ENCODE data around the gene TMEM263.

TMEM263 gene

DNA sequence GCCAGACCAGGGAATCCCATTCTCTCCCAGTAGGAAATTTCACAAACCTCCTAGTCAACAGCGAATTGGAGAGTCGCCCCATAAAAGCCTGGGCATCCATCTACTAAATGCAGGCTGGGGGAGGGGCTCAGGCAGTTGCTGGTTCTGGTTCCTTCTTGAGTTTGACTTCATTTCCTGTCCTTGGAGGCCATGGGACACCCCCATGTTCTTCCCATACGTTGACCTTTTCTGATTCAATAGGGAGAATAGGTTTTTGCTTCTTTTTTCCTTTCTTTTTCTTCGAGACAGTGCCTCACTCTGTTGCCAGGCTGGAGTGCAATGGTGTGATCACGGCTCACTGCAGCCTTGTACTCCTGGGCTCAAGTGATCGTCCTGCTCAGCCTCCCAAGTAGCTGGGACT, 44.1 kb upstream of the TMEM263 start:
- in situ Hi-C loops (cut with MboI; ENCODE audit: low pct_unique_long_range_greater_than_20kb, low sequenced_read_pairs, unreplicated experiment): loop anchor here (10.0 kb wide), 1 partner anchor 527 kb away; no protein-coding TSS in a partner anchor
- DNase-seq (ENCODE audit: low spot score): no peak
- TF ChIP-seq, protein P1, sequence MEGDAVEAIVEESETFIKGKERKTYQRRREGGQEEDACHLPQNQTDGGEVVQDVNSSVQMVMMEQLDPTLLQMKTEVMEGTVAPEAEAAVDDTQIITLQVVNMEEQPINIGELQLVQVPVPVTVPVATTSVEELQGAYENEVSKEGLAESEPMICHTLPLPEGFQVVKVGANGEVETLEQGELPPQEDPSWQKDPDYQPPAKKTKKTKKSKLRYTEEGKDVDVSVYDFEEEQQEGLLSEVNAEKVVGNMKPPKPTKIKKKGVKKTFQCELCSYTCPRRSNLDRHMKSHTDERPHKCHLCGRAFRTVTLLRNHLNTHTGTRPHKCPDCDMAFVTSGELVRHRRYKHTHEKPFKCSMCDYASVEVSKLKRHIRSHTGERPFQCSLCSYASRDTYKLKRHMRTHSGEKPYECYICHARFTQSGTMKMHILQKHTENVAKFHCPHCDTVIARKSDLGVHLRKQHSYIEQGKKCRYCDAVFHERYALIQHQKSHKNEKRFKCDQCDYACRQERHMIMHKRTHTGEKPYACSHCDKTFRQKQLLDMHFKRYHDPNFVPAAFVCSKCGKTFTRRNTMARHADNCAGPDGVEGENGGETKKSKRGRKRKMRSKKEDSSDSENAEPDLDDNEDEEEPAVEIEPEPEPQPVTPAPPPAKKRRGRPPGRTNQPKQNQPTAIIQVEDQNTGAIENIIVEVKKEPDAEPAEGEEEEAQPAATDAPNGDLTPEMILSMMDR (IDR thresholded peaks at IDR 0.05; ENCODE audit: extremely low read depth, insufficient read depth, missing control alignments): no peak

DNA sequence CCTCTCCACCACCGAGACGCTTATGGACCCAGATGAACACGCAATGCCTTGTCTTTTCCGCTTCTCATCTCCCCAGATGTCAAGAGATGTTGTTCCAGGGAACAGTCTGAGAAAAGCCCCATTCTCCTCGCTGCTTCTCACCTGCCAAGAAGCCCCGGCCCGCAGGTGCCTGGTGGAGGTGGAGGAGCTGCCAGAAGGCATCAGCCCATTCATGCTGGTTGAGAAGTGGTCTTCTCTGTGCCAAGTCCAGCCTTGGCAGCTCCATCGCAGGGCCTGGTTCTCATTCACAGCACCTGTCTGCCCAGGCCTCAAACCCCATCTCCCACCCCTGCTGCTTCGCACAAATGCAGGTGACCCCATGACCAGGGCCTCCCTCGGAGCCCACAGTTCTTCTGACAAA, 42.3 kb upstream of the TMEM263 start:
- in situ Hi-C loops (cut with MboI; ENCODE audit: low pct_unique_long_range_greater_than_20kb, low sequenced_read_pairs, unreplicated experiment): loop anchor here (10.0 kb wide), 1 partner anchor 529 kb away; no protein-coding TSS in a partner anchor
- TF ChIP-seq, protein P1 (IDR thresholded peaks at IDR 0.05; ENCODE audit: extremely low read depth, insufficient read depth, missing control alignments): no peak
- no peak for DNase-seq (ENCODE audit: low spot score)

DNA sequence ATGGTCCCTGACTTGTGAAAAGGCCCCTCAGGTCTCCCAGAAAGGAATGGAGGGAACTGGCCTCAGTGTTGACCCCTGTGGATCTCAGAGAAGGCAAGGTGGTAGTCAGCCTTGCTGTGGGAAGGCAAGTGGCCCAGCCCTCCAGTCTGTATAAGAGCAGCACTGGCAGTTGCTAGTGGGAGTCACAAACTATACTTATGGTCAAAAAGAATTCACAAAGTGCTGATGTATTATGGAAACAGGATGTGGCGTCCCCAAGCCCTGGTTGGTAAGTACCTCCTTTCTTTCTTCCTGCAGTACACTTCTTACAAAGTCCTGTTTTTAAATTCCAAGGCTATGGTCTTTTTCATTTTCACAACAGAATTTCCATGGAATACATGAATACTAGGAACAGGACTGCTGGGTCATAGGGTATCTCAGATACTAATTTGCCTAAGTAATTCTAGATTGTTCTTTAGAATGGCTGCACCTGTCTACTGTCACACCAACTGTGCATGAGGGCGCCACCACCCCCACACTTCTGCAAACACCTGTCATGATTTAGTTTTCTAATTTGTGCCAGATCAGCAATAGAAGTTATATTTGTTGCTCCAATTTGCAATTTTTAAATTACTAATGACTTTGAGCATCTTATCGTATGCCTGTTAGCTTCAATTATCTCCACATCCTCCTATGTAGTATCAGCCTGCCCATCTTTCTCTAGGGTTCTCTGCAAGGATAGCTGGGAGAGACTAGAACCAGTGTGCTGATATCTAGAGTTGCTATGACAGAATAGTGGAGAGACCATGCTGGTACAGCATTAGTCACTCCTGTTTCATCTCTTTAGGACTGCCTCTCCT, 40.7 kb upstream of the TMEM263 start:
- DNase-seq (ENCODE audit: low spot score): peak; percentile 46
- in situ Hi-C loops (cut with MboI; ENCODE audit: low pct_unique_long_range_greater_than_20kb, low sequenced_read_pairs, unreplicated experiment): loop anchor here (10.0 kb wide), 1 partner anchor 530 kb away; no protein-coding TSS in a partner anchor
- TF ChIP-seq, protein P1 (IDR thresholded peaks at IDR 0.05; ENCODE audit: extremely low read depth, insufficient read depth, missing control alignments): no peak

DNA sequence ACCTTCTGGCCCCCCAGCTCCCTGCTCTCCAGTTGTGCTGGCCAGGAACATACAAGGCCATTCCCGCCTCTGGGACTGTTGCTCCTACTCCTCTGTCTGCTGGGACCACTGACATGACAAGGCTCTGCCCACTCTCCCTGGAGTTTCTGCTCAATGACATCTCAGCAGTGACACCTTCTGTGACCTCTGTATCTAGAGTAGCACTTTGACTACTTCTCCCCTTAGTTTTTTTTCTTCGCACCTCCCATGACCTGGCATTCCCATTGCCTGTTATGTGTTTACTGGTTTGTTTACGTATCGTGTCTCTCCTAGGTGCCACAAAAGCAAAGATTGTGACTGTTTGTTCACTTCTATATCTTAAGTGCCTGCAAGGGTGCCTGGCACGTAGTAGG, 40.1 kb upstream of the TMEM263 start:
- no peak for DNase-seq (ENCODE audit: low spot score)
- TF ChIP-seq, protein P1 (IDR thresholded peaks at IDR 0.05; ENCODE audit: extremely low read depth, insufficient read depth, missing control alignments): no peak
- in situ Hi-C loops (cut with MboI; ENCODE audit: low pct_unique_long_range_greater_than_20kb, low sequenced_read_pairs, unreplicated experiment): loop anchor here (10.0 kb wide), 1 partner anchor 531 kb away; no protein-coding TSS in a partner anchor

DNA sequence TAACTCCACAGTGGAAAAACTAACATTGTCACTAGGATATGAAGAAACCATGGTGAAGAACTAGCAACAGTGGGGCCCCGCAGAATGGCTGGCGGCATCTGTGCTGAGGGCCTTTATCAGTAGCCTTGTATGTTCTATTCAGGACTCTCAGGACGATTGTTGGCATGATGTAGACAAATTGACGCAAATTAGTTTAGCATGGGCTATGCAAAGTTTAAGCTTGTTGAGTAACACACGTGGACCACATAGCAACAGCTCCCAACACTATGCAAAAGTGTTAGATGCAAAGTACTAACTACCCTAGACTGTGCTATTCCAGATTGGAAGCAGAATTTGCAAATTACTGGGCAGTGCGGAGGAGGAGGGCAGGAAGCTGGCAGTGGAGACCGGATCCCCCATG, 38.2 kb upstream of the TMEM263 start:
- TF ChIP-seq, protein P1 (IDR thresholded peaks at IDR 0.05; ENCODE audit: extremely low read depth, insufficient read depth, missing control alignments): no peak
- DNase-seq (ENCODE audit: low spot score): no peak
- in situ Hi-C loops (cut with MboI; ENCODE audit: low pct_unique_long_range_greater_than_20kb, low sequenced_read_pairs, unreplicated experiment): loop anchor here (10.0 kb wide), 1 partner anchor 533 kb away; no protein-coding TSS in a partner anchor

DNA sequence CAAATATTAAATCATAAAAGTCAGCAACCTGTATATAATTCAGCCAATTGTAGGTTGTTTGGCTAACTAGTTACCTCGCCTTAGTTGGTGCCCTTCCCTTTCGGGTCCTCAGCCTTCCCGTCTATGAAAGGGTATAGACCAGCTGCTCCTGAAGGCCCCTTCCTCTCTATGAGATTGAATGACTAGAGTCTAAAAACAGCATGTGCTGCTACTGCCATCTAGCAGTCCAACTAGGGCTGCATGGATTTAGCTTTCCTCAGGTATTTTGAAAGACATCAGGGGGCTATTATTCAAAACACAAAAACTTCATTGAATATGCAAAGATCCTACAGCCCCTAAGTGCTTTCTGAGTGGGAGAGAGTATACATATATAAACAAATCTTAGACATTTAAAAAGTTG, 37.0 kb upstream of the TMEM263 start:
- TF ChIP-seq, protein P1 (IDR thresholded peaks at IDR 0.05; ENCODE audit: extremely low read depth, insufficient read depth, missing control alignments): peak; percentile 72
- DNase-seq (ENCODE audit: low spot score): no peak
- in situ Hi-C loops (cut with MboI; ENCODE audit: low pct_unique_long_range_greater_than_20kb, low sequenced_read_pairs, unreplicated experiment): loop anchor here (10.0 kb wide), 1 partner anchor 534 kb away; no protein-coding TSS in a partner anchor

All from GM13977 (cell line).